ENCODE measurements around the gene OR7C2.

OR7C2 gene

DNA sequence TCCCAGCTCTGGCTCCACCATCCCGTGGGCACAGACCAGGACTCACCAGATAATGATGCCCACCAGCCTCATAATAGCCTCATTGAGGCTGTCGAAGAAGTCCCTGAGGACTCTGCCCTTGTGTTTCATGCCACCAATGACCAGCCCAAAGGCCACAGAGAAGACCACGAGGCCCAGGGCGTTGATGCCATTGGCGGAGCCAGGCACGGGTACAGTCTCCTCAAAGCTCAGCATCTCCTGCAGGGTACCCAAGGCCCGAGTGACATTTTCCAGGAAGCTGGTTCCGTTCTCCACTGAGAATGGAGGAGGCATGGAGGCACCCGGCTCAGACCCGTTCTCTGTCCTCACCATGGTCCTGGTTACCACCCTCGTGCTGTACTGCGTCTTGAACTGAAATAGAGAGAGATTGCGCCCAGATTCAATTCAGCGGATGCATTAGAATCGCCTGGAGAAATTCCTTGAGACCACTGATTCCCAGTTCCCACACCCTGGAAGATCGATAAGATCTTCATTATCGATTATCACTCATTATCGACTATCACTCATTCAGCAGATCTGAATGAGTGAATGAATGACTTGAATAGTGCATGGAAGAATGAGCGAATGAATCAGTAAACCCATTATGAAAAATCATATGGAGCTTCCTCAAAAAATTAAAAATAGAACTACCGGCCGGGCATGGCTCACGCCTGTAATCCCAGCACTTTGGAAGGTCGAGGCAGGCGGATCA is 20.8 kb downstream of the OR7C2 start:
- H4K20me1 ChIP-seq (ENCODE audit: insufficient read depth, low read length): no peaks in the 10 kb centered on the region
- no peak for TF ChIP-seq EZH2 (IDR thresholded peaks at IDR 0.05; ENCODE audit: borderline replicate concordance, low read length)
- TF ChIP-seq, protein P1, sequence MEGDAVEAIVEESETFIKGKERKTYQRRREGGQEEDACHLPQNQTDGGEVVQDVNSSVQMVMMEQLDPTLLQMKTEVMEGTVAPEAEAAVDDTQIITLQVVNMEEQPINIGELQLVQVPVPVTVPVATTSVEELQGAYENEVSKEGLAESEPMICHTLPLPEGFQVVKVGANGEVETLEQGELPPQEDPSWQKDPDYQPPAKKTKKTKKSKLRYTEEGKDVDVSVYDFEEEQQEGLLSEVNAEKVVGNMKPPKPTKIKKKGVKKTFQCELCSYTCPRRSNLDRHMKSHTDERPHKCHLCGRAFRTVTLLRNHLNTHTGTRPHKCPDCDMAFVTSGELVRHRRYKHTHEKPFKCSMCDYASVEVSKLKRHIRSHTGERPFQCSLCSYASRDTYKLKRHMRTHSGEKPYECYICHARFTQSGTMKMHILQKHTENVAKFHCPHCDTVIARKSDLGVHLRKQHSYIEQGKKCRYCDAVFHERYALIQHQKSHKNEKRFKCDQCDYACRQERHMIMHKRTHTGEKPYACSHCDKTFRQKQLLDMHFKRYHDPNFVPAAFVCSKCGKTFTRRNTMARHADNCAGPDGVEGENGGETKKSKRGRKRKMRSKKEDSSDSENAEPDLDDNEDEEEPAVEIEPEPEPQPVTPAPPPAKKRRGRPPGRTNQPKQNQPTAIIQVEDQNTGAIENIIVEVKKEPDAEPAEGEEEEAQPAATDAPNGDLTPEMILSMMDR (IDR thresholded peaks at IDR 0.05; ENCODE audit: low read length): no peak
- H3F3A ChIP-seq (ENCODE audit: insufficient read depth, low read length): no peaks in the 10 kb centered on the region
- no peaks in the 10 kb centered on the region for H3K27me3 ChIP-seq (ENCODE audit: insufficient read depth, low read length)
- no peak overlapping the region for H3K27ac ChIP-seq (ENCODE audit: low read depth, low read length, poor library complexity, severe bottlenecking)
- no peaks in the 10 kb centered on the region for H3K79me2 ChIP-seq (ENCODE audit: insufficient read depth, low read length)
- no peak overlapping the region for H3K4me3 ChIP-seq (ENCODE audit: low read depth, low read length, poor library complexity, severe bottlenecking)
- H3K9ac ChIP-seq (ENCODE audit: low read length): no peak overlapping the region
- no peaks in the 10 kb centered on the region for H3K36me3 ChIP-seq (ENCODE audit: insufficient read depth, low read length)
- H3K4me1 ChIP-seq (ENCODE audit: insufficient read depth, low read length, severe bottlenecking): no peaks in the 10 kb centered on the region
- H2AFZ ChIP-seq (ENCODE audit: low read length): no peak overlapping the region
- peaks cover 7% of the 10 kb centered on the region; the same call in 1 of the 2 replicates for H3K9me3 ChIP-seq (ENCODE audit: low read length)
- H3K4me2 ChIP-seq (ENCODE audit: low read length): no peak overlapping the region
- H3K9me2 ChIP-seq (ENCODE audit: low read depth, low read length): no peaks in the 10 kb centered on the region

DNA sequence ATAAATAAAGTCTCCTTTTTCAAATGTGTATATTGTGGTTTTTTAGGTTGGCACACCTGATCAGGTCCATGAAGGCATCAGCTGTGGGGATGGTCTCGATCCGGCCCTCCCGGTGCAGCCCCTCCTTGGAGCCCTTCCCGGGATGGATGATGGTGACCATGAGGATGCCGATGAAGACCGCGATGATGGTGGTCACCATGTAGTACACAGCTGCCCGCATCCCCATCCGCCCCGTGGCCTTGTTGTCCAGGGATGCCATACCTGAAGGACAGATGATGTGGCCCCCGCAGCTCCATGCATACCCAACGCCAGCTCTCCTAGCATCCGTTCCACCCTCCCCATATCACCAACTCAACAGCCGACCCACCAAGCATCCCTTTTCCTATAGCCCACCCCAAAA is 27.0 kb downstream of the OR7C2 start:
- Histone ChIP-seq H3K36me3 (ENCODE audit: insufficient read depth, low read length) (no peaks in the 10 kb centered on the region), H3K9ac (ENCODE audit: low read length) (no peak overlapping the region), H2AFZ (ENCODE audit: low read length) (no peak overlapping the region), H3K4me1 (ENCODE audit: insufficient read depth, low read length, severe bottlenecking) (no peaks in the 10 kb centered on the region), H3K27ac (ENCODE audit: low read depth, low read length, poor library complexity, severe bottlenecking) (no peak overlapping the region), H3F3A (ENCODE audit: insufficient read depth, low read length) (no peaks in the 10 kb centered on the region), H3K27me3 (ENCODE audit: insufficient read depth, low read length) (no peaks in the 10 kb centered on the region), H4K20me1 (ENCODE audit: insufficient read depth, low read length) (no peaks in the 10 kb centered on the region), H3K79me2 (ENCODE audit: insufficient read depth, low read length) (no peaks in the 10 kb centered on the region), H3K9me2 (ENCODE audit: low read depth, low read length) (no peaks in the 10 kb centered on the region), H3K4me2 (ENCODE audit: low read length) (no peak overlapping the region), H3K9me3 (ENCODE audit: low read length) (no peaks in the 10 kb centered on the region), H3K4me3 (ENCODE audit: low read depth, low read length, poor library complexity, severe bottlenecking) (no peak overlapping the region)
- TF ChIP-seq, protein P1 (IDR thresholded peaks at IDR 0.05; ENCODE audit: low read length): no peak
- no peak for TF ChIP-seq EZH2 (IDR thresholded peaks at IDR 0.05; ENCODE audit: borderline replicate concordance, low read length)

DNA sequence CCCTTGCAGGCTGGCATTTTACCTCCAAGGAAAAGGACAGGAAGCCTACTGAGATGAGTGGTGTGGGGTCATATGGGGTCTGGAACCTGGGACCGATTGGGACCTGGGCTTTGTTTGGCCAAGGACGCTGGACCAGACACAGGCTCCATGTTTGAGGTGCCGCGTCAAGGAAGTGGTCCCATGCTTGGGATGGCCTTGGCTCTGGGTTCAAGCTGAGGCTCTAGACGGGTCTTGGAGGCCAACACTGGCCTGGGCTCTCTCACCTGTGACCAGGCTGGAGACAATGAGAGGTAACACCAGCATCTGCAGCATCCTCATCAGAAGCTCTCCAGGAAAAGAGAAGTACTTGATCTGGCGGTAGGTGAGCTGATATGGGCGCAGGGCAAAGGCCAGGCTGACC is 30.2 kb downstream of the OR7C2 start:
- Histone ChIP-seq H3K4me1 (ENCODE audit: insufficient read depth, low read length, severe bottlenecking) (no peaks in the 10 kb centered on the region), H3K4me2 (ENCODE audit: low read length) (no peak overlapping the region), H3K9ac (ENCODE audit: low read length) (no peak overlapping the region), H3F3A (ENCODE audit: insufficient read depth, low read length) (no peaks in the 10 kb centered on the region), H3K27ac (ENCODE audit: low read depth, low read length, poor library complexity, severe bottlenecking) (no peak overlapping the region), H3K79me2 (ENCODE audit: insufficient read depth, low read length) (no peaks in the 10 kb centered on the region), H2AFZ (ENCODE audit: low read length) (no peak overlapping the region), H4K20me1 (ENCODE audit: insufficient read depth, low read length) (no peaks in the 10 kb centered on the region), H3K9me3 (ENCODE audit: low read length) (no peaks in the 10 kb centered on the region), H3K9me2 (ENCODE audit: low read depth, low read length) (no peaks in the 10 kb centered on the region), H3K27me3 (ENCODE audit: insufficient read depth, low read length) (no peaks in the 10 kb centered on the region), H3K36me3 (ENCODE audit: insufficient read depth, low read length) (no peaks in the 10 kb centered on the region), H3K4me3 (ENCODE audit: low read depth, low read length, poor library complexity, severe bottlenecking) (no peak overlapping the region)
- TF ChIP-seq, protein P1 (IDR thresholded peaks at IDR 0.05; ENCODE audit: low read length): no peak
- no peak for TF ChIP-seq EZH2 (IDR thresholded peaks at IDR 0.05; ENCODE audit: borderline replicate concordance, low read length)

All from OCI-LY1 (cell line).